Upper lobe of left lung (tissue), 4 donors: ENCODE data around the gene CCDC86.

Experiments used
- POLR2AphosphoS5 ChIP-seq, 2 donors: sonication (generic); formaldehyde crosslinking; IDR thresholded peaks; one replicate each; pipeline ENCODE4 v1.5.1; 2017; ENCODE audit warnings: antibody characterized with exemption in 2 of 2
- TF ChIP-seq, protein P1 (sequence below), 6 experiments: fragments of 450-650 bp in 4 of 6; fragments of 200-600 bp in 2 of 6; sonication (generic) in 2 of 6; IDR thresholded peaks; one replicate each; pipeline ENCODE4 v1.5.1; 2016 to 2019; ENCODE audit warnings: antibody characterized with exemption in 6 of 6

DNA sequence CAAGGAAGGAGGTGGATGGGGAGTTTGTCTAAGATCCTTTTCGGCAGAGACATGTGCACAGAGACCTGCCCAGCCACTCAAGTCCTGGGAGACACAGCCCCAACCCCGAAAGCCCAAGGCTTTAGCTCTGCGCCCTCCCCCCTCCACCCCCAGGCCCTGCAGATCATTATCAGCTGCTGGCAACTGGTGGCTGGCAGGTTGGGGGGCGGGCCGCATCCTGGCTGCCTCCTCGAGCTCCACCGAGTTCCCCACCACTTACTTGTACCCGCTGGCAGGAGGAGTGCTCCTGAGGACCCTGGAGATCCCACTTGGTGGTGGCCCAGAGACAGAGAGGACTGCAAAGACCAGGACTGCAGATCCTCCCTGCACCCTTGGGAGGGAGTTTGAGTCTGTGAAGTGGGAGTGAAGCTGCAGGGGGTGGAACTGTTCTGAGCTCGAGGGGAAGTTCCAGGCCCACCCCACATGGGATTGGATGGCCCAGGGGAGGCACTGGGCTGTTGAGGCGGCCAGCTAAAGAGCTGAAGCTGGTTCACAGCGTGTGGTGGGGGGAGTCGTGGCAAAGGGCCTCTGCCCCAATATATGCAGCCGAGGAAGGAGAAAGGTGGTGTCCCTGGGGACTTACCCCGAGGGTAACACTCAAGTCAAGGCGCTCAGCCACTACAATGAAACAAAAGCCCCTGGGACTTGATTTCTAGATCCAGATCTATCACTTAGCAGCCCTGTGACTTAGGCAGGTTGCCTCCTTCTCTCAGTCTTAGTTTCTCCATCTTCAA, 19.9 kb upstream of the CCDC86 start:
- TF ChIP-seq POLR2AphosphoS5 (IDR thresholded peaks at IDR 0.05): no peak
- TF ChIP-seq, protein P1, sequence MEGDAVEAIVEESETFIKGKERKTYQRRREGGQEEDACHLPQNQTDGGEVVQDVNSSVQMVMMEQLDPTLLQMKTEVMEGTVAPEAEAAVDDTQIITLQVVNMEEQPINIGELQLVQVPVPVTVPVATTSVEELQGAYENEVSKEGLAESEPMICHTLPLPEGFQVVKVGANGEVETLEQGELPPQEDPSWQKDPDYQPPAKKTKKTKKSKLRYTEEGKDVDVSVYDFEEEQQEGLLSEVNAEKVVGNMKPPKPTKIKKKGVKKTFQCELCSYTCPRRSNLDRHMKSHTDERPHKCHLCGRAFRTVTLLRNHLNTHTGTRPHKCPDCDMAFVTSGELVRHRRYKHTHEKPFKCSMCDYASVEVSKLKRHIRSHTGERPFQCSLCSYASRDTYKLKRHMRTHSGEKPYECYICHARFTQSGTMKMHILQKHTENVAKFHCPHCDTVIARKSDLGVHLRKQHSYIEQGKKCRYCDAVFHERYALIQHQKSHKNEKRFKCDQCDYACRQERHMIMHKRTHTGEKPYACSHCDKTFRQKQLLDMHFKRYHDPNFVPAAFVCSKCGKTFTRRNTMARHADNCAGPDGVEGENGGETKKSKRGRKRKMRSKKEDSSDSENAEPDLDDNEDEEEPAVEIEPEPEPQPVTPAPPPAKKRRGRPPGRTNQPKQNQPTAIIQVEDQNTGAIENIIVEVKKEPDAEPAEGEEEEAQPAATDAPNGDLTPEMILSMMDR (IDR thresholded peaks at IDR 0.05): no peak
